SK-N-SH treated with all-trans-retinoic acid at 6 μM for 48 hours (cell line): ENCODE measurements around the gene C16orf46.

ENCODE experiments used
- ARNTL ChIP-seq: fragments of 450-650 bp; formaldehyde crosslinking; IDR thresholded peaks from 2 replicates; pipeline ENCODE4 v1.5.0; 2020; ENCODE audit warnings: low read depth, mild to moderate bottlenecking, moderate library complexity, borderline replicate concordance
- BACH2 ChIP-seq: fragments of 250-450 bp; sonication (Bioruptor Pico); IDR thresholded peaks from 2 replicates; pipeline ENCODE4 v1.9.0; 2021; ENCODE audit warnings: mild to moderate bottlenecking, borderline replicate concordance
- GLIS3 ChIP-seq: fragments of 250-450 bp; sonication (Bioruptor Pico); IDR thresholded peaks from 2 replicates; pipeline ENCODE4 v1.5.0; 2020; ENCODE audit warnings: mild to moderate bottlenecking, moderate library complexity
- RARB ChIP-seq: fragments of 250-450 bp; sonication (Bioruptor Pico); IDR thresholded peaks from 2 replicates; pipeline ENCODE4 v1.8.0; 2021; ENCODE audit warnings: mild to moderate bottlenecking, moderate library complexity
- TCF4 ChIP-seq: fragments of 250-450 bp; sonication (Bioruptor Pico); IDR thresholded peaks from 2 replicates; pipeline ENCODE4 v1.8.0; 2021; ENCODE audit warnings: mild to moderate bottlenecking, moderate library complexity, borderline replicate concordance
- TF ChIP-seq, protein P1 (sequence below): fragments of 250-450 bp; sonication (Bioruptor Pico); IDR thresholded peaks from 2 replicates; pipeline ENCODE4 v1.5.1; 2021; ENCODE audit warnings: mild to moderate bottlenecking, moderate library complexity

DNA sequence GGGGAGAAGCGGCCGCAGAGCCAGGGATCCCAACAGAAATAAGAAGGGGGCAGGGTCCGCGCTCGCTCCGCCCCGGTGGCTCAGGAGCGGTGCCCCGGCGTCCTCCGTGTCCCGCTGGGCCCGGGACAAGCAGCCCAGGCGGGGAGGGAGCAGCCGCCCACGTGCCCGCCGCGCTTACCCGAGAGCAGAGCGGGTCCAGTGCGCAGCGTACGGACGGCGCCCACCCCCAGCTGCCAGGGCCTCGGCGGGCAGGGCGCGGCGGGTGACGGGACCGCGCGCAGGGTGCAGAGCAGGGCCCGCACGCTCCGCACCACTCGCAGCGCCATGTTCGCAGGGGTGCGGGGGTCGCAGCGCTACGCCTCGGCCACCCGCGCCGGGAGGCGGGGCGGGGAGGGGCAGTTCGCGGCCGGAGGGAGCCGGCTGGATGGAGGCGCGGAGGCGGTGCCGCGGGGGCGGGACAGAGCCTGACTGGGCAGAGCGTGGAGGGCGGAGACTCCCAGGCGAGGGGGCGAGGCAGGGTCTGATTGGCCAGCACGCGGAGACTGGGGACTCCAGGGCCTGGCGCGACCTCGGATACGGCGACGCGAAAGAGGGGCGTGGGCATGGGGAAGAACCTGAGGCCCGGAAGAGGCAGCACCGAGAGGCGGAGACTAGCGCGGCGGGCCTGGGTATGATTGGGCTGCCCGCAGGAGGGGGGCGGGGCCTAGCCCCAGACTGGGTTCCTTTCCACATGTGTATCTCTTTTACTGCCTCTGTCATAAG is 19.1 kb upstream of the C16orf46 start, which contains the start of gene GCSH:
- TF ChIP-seq RARB (CRISPR knock-in tag) (no peak), BACH2 (no peak), TCF4 (no peak), GLIS3 (no peak), ARNTL (no peak)
- TF ChIP-seq, protein P1, sequence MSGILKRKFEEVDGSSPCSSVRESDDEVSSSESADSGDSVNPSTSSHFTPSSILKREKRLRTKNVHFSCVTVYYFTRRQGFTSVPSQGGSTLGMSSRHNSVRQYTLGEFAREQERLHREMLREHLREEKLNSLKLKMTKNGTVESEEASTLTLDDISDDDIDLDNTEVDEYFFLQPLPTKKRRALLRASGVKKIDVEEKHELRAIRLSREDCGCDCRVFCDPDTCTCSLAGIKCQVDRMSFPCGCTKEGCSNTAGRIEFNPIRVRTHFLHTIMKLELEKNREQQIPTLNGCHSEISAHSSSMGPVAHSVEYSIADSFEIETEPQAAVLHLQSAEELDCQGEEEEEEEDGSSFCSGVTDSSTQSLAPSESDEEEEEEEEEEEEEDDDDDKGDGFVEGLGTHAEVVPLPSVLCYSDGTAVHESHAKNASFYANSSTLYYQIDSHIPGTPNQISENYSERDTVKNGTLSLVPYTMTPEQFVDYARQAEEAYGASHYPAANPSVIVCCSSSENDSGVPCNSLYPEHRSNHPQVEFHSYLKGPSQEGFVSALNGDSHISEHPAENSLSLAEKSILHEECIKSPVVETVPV (CRISPR knock-in tag) = no peak
